ENCODE data around the gene AARS2.
"Not testable (repeated sequence)": the region's sequence is repeated elsewhere in the genome, so short reads cannot be mapped to it uniquely, and the experiment has no call there.

Gene AARS2

DNA sequence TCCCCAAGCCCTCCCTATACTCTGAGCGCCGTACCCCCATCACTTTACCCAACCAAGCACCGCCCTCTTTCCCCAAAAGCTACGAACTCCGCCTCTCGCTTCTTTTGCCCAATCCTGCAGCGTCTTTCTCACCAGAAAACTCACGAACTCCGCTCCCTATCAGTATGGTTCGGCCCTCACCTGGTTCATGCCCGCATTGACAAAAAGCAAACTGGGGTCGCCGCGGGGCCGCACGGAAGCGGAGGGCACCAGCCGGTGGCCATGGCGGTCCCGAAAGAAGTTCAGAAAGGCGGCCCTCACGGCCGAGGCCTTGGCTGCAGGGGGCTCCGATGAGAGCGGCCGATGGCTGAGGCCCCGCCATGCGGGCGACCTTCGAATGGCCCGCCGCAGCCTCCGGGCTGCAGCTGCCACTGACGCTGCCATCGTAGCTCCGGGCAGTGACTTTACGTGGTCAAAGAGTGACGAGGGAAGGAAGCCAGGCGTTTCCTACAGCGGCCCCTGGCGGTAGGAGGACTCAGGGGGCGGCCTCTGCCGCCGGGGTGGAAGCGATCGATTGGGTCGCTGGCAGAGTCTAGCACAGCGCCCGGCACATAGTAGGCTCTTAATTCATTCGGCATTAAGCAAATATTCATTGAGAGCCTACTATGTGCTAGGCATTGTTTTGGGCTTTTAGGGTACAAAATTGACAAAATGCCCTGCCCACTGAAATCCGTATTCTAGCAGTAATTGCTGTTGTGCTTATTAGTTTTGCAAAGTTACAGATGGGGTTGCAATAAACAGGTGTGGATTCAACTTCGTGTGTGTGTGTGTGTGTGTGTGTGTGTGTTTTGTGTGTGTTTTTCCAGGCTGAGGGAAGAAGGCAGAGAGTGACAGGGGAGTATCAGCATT, at the start of gene AARS2:
Gene AARS2 (minus strand): TSS at position 447 of the 888 bp plus-strand sequence. CDS start 24 bp downstream, at position 423.
- peak; percentile 89 for DNase-seq (ENCODE audit: low read depth)

DNA sequence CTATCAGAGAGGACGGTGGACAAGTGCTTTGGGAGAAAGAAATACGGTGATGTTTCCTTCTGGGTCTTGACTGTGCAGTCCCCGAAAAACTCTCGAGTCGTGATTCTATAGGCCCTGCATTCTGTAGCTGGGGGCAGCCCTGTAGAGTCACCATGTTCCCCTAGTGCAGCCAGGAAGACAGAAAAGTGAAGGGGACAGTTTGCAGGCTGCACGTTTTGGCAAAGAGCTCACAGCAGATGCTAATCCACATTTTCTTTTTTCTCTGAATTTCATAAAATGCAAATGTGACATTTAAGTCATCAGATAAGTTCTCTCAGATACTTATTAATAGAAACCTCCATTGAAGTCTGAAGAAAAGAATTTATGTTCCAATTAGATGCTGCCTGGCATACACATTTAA, 48.8 kb upstream of the AARS2 start:
- no peak for DNase-seq (ENCODE audit: low read depth)

DNA sequence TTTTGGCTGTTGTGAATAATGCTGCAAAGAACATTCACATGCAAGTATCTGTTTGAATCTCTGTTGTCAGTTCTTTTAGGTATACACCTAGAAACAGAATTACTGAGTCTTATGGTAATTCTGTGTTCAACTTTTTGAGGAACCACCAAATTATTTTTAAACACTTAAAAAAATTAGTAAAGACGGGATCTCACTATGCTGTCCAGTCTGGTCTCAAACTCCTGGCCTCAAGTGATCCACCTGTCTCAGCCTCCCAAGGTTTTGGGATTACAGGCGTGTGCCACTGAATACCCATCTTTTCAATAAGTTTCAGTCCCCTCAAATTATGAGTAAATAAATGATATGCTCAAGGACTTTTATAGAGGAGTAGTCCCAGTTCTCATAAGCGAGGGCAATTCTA, 46.8 kb upstream of the AARS2 start:
- DNase-seq (ENCODE audit: low read depth) = no peak

DNA sequence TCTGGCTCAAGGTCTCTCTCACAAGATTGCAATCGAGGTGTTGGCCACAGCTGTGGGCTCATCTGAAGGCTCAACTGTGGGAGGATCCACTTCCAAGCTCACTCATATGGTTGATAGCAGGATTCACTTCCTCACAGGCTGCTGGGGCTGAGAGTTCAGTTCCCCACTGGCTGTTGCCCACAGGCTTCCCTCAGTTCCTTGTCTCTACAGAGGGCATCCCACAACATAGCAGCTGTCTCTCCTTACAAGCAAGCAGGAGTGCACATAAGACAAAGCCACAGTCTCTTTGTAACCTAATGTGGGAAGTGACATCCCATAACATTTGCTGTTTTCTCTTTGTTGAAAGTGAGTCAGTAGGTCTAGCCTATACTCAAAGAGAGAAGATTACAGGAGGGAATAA, 43.3 kb upstream of the AARS2 start:
- DNase-seq (ENCODE audit: low read depth) = no peak

DNA sequence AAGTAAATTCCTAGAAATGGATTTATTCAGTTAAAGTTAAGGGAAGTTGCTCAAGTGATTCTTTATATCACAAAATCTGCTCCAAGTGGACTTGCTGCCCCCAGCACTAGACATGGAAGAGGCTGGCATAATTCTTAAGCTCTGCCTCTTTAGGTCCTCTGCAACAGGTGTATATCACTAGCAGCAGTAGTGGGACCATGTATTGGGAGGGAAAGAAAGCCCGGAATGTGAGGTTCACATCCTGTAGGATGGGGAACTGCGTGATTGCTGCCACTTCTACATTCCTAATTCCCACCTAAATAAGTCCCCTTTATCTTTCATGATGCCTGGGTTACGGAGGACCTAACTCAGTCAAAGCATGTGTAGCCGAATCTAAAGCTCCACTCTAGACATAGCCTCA, 42.5 kb upstream of the AARS2 start:
- DNase-seq (ENCODE audit: low read depth) = no peak

DNA sequence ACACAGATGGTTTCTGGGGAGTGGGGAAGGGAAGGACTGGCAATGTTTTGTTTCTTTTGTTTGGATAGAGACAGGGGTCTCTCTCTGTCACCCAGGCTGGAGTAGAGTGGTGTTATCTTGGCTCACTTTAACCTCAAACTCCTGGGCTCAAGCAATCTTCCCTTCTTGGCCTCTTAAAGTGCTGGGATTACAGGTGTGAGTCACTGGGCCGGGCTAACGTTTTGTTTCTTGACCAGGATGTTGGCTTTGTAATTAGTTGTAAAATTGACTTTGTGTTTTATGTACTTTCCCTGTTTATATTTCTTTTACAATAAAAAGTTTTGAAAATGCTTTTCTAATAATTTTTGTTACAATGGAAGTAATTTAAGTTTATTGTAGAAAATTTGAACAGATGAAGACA, 40.2 kb upstream of the AARS2 start:
- DNase-seq (ENCODE audit: low read depth) = no peak

DNA sequence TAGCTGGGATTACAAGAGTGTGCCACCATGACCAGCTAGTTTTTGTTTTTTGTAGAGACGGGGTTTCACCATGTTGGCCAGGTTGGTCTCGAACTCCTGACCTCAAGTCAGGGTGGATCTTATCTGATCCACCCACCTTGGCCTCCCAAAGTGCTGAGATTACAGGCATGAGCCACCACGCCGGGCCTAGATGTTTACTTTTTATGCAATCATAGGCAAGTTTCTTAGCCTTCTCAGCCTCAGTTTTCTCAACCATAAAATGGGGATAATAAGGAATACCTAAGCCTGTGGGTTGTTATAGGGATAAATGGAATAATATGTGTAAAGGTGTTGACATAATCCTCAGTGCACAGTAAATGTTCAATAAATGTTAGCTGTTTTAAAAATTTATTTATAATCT, 39.1 kb upstream of the AARS2 start:
- no peak for DNase-seq (ENCODE audit: low read depth)

DNA sequence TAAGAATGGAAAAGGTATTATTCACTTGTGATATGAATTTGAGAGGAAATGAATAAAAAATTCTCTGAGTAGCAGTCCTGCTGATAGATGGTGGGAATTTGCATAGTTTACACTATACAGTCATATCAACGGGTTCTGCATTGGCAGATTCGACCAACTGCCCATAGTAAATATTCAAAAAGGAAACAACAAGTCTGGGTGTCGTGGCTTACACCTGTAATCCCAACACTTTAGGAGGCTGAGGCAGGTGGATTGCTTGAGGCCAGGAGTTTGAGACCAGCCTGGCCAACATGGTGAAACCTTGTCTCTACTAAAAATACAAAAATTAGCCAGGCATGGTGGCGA, 37.5 kb upstream of the AARS2 start:
- DNase-seq (ENCODE audit: low read depth) = not testable (repeated sequence)

DNA sequence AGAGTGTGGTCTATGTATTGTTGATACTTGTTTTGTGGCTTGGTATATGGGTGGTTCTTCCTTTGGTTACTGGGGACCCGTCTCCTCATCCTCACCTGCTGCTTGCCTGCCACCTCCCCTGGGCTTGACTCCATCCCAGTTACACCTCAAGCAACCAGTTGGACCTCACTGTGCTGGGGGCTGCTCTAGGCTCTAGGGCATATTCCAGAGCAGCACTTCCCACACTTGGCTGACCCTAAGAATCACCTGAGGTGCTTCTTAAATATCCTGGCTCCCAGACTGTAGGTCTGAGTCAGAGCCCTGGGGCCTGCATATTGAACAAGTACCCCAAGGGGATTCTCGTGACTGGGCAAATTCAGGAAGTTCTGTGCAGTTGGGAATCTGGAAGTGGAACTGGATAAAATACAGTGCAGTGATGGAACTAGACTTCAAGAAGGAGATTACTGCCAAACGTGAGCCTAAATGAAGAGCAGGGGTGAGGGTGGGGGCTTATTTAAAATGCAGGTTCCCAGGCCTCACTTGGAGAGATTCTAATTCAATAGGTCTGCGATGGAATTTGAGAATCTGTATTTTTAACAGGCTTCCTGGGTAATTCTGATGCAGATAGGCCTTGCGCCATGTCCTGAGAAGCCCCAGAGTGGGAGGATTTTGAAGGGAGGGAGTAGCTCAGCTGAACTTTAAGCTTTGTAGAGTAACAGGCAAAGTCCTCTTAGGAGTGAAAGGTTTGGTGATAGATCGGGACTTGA, 36.9 kb upstream of the AARS2 start:
- no peak for DNase-seq (ENCODE audit: low read depth)

DNA sequence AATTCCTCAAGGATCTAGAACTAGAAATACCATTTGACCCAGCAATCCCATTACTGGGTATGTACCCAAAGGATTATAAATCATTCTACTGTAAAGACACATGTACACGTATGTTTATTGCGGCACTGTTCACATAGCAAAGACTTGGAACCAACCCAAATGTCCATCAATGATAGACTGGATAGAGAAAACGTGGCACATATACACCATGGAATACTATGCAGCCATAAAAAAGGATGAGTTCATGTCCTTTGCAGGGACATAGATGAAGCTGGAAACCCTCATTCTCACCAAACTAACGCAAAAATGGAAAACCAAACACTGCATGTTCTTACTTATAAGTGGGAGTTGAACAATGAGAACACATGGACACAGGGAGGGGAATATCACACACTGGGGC, 33.7 kb upstream of the AARS2 start:
- not testable (repeated sequence) for DNase-seq (ENCODE audit: low read depth)

DNA sequence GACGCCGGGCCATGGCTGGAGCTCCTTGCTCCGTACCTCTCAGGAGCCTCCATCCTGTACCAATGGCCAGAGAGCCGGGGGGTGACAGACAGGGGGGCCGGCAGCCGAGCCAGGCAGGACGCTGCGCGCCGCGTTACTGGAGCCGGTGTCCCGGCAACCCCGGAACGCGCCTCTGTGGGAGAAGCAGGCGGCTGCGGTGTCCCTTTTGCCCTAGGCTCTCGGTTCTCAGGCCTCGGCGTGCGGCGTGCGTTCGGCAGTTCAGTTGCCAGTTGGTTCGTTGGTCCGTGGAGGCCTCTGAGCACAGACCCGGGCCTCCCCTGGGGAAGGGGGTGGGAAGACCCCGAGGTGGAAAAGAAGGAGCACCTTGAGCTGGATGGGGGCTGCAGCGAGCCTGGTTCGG, 29.3 kb upstream of the AARS2 start, which contains the start of gene SPATS1:
Gene SPATS1 (plus strand): TSS at position 162 of the 400 bp plus-strand sequence. CDS start 446 bp downstream, outside the sequence.
- DNase-seq (ENCODE audit: low read depth) = no peak

DNA sequence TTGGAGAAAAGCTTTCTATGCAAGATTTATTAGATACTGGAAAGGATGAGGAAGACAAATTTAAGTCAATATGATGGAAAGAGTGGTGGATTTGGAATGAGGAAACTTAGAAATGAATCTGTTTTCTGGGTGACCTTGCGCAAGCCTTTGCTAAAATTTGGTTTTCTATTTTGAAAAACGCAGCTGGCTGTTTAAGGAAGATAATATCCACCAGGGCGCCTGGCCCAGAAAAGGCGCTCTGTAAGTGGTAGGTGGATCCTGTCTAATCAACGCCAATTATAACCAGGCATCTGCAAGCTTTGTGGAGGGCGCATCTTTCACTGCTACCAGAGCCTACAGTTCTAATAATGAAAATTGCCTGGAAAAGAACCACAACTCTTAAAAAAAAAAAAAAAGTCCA, 28.9 kb upstream of the AARS2 start:
- DNase-seq (ENCODE audit: low read depth) = no peak

DNA sequence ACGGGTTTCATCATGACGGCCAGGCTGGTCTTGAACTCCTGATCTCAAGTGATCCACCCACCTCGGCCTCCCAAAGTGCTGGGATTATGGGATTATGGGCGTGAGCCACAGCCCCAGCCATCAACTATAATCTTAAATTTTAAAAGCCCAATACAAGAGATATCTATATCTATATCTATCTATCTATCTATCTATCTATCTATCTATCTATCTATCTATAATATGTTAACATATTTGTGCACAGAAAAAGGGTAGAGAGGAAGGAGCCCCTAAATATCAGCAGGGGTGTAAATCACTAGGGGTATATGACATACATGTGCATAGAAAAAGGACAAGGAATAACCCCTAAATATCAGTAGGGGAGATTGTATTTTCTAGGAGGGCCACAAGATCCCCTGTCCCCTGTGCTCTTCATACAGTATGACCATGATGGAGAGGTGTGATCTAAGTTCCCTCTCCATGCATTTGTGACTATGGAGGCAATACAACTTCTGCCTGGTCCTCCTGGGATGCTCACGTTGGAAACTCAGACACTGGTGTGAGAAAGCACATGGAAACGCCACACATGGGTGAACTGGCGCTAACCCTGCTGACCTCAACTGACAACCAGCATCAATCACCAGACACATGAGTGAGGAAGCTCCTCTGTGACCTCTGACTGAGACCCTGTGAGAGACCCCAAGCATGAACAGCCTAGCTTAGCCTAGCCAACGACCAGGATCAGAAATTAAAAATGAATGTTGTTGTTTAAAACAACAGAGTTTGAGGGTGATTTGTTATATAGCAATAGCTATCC, 28.1 kb upstream of the AARS2 start:
- DNase-seq (ENCODE audit: low read depth) = no peak

DNA sequence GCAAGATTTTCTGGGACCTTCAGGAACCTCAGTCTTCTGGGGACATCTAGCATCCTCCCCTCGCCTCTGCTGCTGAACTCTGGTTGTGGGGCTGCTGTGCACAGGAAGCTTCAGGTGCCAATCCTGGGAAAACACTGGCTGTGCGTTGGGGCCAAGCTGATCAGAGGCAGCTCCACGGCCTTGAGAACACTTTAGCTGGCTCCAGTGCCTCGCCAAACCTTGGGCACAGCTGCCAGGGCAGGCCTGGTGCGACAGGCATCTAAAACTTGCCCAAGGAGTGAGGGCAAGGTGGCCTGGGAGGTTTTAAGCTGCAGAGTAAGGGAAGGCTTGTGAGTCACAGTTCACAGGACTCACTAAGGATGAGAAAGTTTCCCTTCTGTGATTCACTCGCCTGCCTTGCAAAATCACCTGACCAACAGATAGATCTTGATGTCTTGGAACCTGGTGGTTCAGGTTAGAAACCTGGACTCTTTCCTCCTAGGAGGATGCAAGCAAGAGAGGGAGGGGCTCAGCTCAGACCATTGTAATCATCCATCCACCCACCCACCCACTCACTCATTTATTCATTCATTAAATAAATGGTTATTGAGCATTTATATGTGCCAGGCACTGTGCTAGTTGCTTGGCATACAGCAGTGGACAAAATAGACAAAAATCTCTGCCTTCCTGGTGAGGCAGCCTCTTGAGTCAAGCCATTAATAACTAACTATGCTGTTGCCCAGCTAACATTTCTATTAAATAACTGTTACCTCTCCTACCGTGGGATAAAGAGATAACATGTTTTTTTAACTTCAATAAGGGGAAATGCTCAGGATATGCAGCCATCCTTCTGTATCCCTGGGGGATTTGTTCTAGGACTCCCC, 26.8 kb upstream of the AARS2 start:
- DNase-seq (ENCODE audit: low read depth) = no peak

DNA sequence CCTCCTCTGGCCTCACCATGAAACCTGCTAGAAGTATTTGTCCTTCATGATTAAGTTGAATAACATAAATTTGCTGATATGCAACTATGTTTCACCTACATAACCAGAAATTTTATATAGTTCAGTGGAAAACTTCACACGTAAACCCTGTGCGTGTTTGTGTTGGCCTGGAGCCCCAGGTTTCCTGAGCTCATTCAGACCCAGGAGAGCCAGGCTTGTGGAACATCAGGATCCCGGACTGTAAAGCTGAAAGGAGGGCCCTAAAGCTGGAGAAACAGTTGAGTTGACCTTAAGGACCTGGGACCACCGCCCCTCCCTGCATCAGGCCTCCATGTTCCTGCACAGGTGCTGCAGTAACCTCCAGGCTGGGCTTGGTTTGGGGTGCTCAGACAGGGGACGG, 26.2 kb upstream of the AARS2 start:
- DNase-seq (ENCODE audit: low read depth) = no peak

DNA sequence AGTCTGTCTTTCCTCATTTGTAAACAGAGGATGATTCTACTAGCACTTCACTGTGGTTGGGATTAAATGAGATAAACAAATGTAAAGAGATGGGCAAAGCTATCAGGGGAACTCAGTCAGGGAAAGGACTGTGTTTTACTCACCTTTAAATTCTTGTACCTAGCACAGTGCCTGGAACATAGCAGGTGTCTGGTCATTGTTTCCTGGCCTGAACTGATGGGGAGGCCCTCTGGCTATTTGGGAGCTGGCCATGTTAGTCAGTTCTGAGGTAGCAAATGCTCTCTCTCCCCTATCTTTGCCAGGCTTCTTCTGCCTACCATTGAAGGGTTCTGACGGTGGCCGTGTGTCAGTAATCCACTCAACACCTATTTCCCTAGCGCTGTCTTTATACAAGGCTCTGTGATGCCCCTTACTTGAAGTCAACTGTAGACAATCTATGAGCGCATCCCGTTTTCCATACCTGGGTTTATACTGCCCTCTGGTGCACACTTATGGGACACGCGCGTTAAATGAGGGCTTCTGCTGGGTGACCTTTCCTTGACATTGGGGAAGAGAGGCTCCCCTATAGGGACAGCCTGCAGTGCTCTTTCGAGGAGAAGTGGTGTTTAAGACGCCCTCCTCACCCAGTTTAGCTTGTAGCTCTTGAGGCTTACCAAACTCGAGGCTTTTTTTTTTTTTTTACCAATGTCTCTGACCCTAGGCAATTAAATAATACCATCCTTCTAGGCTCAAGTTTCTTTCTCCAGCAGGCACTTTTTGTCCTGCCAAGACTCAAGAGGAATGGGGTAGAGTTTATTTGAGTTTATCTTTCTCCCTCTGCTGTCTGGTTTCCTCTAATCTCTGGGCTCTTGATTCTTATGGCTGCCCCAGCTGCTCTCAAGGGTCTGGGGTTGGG, 25.3 kb upstream of the AARS2 start:
- DNase-seq (ENCODE audit: low read depth) = peak; percentile 60

DNA sequence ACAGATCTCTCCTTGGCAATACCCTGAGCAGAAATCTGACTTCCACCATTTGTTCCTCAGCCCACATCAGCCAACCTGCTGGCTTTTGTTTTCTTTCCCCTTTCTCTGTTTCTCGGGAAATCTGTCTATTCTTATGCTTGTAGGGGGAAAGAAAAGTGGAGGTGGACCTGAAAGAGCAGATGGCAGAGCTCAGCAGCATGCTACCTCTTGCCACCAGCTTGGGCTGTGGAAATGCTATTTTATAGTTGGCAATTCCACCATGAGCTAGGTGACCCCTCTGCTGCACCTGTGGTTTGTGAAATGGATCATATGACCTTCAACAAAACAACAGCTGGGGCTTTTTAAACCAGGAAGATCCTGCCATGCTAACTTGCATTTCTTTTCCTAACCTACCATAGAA, 22.5 kb upstream of the AARS2 start:
- DNase-seq (ENCODE audit: low read depth) = no peak

DNA sequence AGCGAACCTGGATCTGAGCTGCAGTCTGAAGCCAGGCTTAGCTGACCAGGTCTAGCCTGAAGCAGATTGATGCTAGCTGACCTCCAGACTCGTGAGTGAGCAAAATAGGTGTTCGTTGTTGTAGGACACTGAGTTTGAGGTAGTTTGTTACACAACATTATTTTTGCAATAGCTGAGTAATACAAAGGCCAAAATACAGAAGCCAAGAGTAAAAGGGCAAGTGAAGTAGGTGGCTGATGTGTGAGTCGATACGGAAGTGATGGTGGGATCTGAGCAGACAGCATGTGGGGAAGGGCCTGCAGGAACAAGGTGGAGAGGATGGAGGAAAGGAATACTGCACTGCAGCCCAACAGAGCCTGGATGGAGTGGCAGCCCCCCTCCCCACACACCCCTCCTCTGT, 20.8 kb upstream of the AARS2 start:
- DNase-seq (ENCODE audit: low read depth) = no peak

DNA sequence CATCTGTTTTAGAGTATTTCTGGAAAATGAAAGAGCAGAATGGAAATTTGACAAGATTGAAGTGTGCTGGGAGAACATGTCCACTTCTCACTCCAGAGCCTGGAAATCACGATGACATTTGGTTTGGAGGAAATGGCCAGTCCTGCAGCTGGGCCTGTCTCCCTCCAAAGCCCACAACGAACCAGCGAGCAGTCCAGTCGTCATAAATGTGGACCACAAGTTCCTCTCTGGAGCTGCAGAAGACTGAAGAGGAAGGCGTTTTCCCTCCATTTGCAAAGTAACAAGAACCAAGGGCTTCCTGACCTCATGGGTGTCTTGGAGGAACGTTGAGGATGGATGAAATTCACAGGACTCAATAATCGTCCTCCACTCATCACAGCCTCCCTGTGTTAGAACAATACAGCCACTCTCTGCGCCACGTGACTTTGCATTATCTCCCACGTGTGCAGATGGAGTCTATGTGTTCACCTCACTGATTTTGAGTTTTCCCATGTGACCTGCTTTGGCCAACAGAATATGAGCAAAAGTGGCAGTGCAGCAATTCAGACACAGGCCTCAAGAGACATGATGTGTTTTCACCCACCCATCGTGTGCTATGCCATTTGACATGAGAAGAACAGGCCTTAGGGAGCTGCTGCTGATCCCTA, 20.2 kb upstream of the AARS2 start:
- DNase-seq (ENCODE audit: low read depth) = no peak

DNA sequence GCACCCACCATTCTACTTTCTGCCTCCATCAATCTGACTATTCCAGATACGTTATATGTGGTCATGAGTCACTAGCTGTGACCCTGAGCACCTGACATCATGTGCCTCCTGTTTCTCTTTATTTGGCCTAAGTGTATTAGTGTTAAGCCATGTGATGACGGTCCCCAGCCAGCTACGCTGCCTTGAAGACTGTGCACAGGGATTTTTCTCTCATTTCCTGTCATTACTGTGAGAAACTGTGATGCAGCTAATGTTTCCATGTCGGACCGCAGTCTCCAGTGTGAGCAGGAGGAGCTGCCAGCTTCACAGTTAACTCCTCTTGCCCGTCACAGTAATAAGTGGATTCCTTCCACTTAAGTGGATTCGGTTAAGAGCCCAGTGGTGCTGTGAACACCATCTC, 19.4 kb upstream of the AARS2 start:
- no peak for DNase-seq (ENCODE audit: low read depth)
